Activated CD4-positive, alpha-beta memory T cell treated with anti-CD3 and anti-CD28 coated beads for 36 hours (primary cell): ENCODE data around the gene BNIP2. TPM values are rescaled to one million over a fixed set of nuclear protein-coding genes. Genes with fewer than 3 reads are reported as not detected.

Source experiments
- CTCF ChIA-PET: fragments of 350-600 bp; sonication (Branson Sonifier 250); formaldehyde crosslinking; loops from one replicate; lab custom pipeline; 2021; ENCODE audit warnings: antibody characterized with exemption, inconsistent platforms; lab: Charles Lee
- POLR2A ChIA-PET: fragments of 350-600 bp; sonication (Branson Sonifier 250); formaldehyde crosslinking; loops from one replicate; lab custom pipeline; 2021; ENCODE audit warnings: antibody characterized with exemption; lab: Charles Lee
- DNase-seq: peaks from one replicate; pipeline ENCODE4 v3.0.0-alpha.2; 2020
- H3K27ac Mint-ChIP-seq: one replicate; pipeline ENCODE4 v1.8.0; 2021; ENCODE audit warnings: mixed read lengths
- H3K27me3 Mint-ChIP-seq: one replicate; pipeline ENCODE4 v1.8.0; 2021; ENCODE audit warnings: mixed read lengths
- H3K36me3 Mint-ChIP-seq: one replicate; pipeline ENCODE4 v1.8.0; 2021; ENCODE audit warnings: mixed read lengths
- H3K4me1 Mint-ChIP-seq: one replicate; pipeline ENCODE4 v1.8.0; 2021; ENCODE audit warnings: low read depth, mixed read lengths
- H3K4me3 Mint-ChIP-seq: one replicate; pipeline ENCODE4 v1.8.0; 2021; ENCODE audit warnings: mild to moderate bottlenecking, mixed read lengths
- H3K9me3 Mint-ChIP-seq: one replicate; pipeline ENCODE4 v1.8.0; 2021; ENCODE audit warnings: mixed read lengths
- intact Hi-C: fragments of 100-400 bp; cut with micrococcal nuclease; formaldehyde crosslinking; loops from one replicate; pipeline ENCODE4 v1.15.1; 2023
- total RNA-seq, 2 experiments: library from RNA; stranded (reverse); gene quantifications; one replicate each; pipeline ENCODE4 v1.2.3, GENCODE V29; 2021

The BNIP2 gene, protein sequence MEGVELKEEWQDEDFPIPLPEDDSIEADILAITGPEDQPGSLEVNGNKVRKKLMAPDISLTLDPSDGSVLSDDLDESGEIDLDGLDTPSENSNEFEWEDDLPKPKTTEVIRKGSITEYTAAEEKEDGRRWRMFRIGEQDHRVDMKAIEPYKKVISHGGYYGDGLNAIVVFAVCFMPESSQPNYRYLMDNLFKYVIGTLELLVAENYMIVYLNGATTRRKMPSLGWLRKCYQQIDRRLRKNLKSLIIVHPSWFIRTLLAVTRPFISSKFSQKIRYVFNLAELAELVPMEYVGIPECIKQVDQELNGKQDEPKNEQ
- 10 to 100 TPM; 55.2 to 58.0 TPM for total RNA-seq

DNA sequence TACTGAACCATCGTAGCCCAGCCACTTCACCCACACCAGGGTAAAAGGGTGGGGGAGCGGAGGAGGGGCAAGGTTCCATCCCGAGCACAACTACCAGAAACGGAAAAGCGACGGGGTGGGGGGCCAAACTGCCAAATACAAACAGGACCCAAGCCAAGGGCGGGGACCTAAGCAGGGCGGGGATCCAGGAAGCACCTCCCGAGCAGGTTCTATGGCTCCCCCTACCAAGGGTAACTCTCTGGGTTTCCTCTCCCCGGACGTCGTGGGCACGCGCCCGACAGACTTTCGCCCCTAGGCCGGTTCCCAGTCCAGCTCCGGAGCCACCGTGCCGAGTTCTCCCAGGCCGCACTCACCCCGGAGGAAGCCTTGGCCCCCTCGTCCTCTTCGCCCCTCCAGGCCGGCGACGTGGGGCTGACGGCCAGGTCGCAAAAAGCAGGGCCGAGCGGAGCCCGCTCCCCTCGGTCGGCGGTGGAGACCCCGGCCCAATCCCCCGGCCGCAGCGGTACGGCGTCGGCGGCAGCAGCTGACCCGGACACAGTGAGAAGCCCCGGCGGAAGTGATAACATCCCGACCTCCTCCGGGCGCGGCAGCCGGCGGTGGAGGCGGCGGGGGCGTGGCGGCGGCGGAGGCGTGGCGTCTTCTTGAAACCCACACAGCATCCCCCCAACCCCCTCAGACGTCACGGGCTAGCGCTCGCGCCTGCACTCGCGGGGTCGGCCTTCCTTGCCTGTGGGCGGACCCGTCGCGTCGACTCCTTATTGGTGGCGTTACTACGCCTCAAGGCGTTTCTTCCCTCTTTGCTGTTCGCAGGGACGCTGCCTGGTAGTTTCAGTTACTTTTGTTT, at the start of gene BNIP2:
TSS of gene BNIP2 (minus strand) at position 539 of the 844 bp plus-strand sequence. CDS start 6,863 bp downstream, outside the sequence.
- Mint-ChIP-seq H3K27me3 (no peaks in the 10 kb centered on the region), H3K4me1 (peaks cover 43% of the 10 kb centered on the region), H3K4me3 (peak within 1 kb of the TSS; percentile 90), H3K36me3 (peaks cover 19% of the 10 kb centered on the region), H3K27ac (peak within 1 kb of the TSS; percentile 93), H3K9me3 (no peaks in the 10 kb centered on the region)
- DNase-seq, result peak; percentile 98
- POLR2A ChIA-PET, result interaction anchor here (1.4 kb wide), 1 partner anchor 32 kb away, joined by 4 read pairs; the partner anchor contains the start of gene GTF2A2
- intact Hi-C loops, result loop anchor here (1.0 to 10.0 kb wide), 9 partner anchors 32 to 917 kb away; partner anchors contain the start of genes GTF2A2, MINDY2 and RNF111
- CTCF ChIA-PET, result interaction anchor here (0.6 to 2.9 kb wide), 6 partner anchors 57 to 640 kb away, joined by 3 to 15 read pairs (median 4); no protein-coding TSS in a partner anchor

DNA sequence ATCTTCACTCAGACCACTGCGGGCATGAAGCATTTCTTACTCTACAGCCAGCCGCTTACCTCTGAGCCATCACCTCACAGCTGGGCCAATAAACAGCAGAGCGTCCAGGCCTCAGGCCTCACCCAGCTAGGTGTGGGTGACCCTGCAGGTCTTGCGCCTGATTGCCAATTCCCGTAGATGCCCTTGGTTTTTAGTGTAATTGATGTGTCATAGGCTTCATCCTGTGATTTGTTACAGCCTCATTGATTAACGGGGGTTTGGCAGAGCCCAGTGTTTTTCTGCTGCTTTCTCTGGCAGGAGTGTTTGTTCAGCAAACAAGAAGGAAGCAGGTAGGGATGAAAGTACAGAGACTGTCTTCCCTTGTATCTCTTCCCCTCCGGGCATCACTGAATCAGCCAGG, 49.6 kb upstream of the BNIP2 start:
- Mint-ChIP-seq H3K4me1 (no peaks in the 10 kb centered on the region), H3K36me3 (no peaks in the 10 kb centered on the region), H3K9me3 (peaks cover 2% of the 10 kb centered on the region), H3K27ac (no peak overlapping the region), H3K4me3 (no peak overlapping the region), H3K27me3 (peaks cover 4% of the 10 kb centered on the region)
- CTCF ChIA-PET, result no interaction called here
- intact Hi-C loops, result no loop called here
- POLR2A ChIA-PET, result no interaction called here
- no peak for DNase-seq

DNA sequence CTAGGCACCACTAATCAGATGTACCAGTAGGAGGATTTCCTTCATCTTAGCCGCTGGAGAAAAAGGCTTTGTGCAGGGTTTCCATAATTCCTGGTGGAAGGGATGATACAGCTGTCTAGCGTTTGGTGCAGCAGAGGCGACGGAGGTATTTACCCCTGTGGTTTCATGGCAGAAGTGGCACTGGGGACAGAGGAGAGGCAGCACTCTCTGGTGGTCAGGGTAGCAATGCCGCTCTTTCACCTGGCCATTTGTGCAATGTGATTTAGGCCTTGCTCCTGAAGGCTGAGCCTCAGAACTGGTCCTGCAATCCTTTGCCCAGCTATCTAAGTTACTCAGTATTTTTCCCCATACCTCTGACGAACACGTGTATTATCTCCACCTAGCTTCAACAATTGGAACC, 47.1 kb upstream of the BNIP2 start:
- no peak for DNase-seq
- no peak overlapping the region for H3K27ac Mint-ChIP-seq
- no peaks in the 10 kb centered on the region for H3K9me3 Mint-ChIP-seq
- H3K36me3 Mint-ChIP-seq, result no peaks in the 10 kb centered on the region
- H3K27me3 Mint-ChIP-seq, result peaks cover 2% of the 10 kb centered on the region
- no peak overlapping the region for H3K4me3 Mint-ChIP-seq
- ChIA-PET POLR2A (no interaction called here), CTCF (interaction anchor here (0.5 to 1.3 kb wide), 2 partner anchors 11 to 271 kb away, joined by 3 read pairs; no protein-coding TSS in a partner anchor)
- H3K4me1 Mint-ChIP-seq, result no peaks in the 10 kb centered on the region
- intact Hi-C loops, result no loop called here

- Mint-ChIP-seq H3K4me3 (no peak overlapping the region), H3K36me3 (no peaks in the 10 kb centered on the region), H3K9me3 (no peaks in the 10 kb centered on the region), H3K4me1 (no peaks in the 10 kb centered on the region), H3K27me3 (peaks cover 7% of the 10 kb centered on the region), H3K27ac (no peak overlapping the region)
- intact Hi-C loops, result loop anchor here (1.0 to 10.0 kb wide), 3 partner anchors 192 to 602 kb away; no protein-coding TSS in a partner anchor
- DNase-seq, result no peak
- ChIA-PET POLR2A (interaction anchor here (1.2 kb wide), 1 partner anchor 67 kb away, joined by 3 read pairs; the partner anchor contains the start of gene GTF2A2), CTCF (interaction anchor here (0.6 to 6.9 kb wide), 25 partner anchors 9 to 601 kb away, joined by 3 to 97 read pairs (median 4); partner anchors contain the start of gene FOXB1)
These were observed 36.0 kb upstream of the BNIP2 start for GRCh38 chr15:59725151-59725486.

GRCh38 chr15:59723687-59724346, 34.7 kb upstream of the BNIP2 start:
- Mint-ChIP-seq H3K36me3 (no peaks in the 10 kb centered on the region), H3K27ac (no peak overlapping the region), H3K27me3 (peaks cover 1% of the 10 kb centered on the region), H3K9me3 (no peaks in the 10 kb centered on the region), H3K4me3 (no peak overlapping the region), H3K4me1 (no peaks in the 10 kb centered on the region)
- intact Hi-C loops, result loop anchor here (10.0 kb wide), 1 partner anchor 461 kb away; no protein-coding TSS in a partner anchor
- DNase-seq, result no peak
- CTCF ChIA-PET, result interaction anchor here (0.9 to 6.9 kb wide), 10 partner anchors 10 to 603 kb away, joined by 3 to 97 read pairs (median 7); no protein-coding TSS in a partner anchor
- POLR2A ChIA-PET, result interaction anchor here (1.2 kb wide), 1 partner anchor 66 kb away, joined by 3 read pairs; the partner anchor contains the start of gene GTF2A2

DNA sequence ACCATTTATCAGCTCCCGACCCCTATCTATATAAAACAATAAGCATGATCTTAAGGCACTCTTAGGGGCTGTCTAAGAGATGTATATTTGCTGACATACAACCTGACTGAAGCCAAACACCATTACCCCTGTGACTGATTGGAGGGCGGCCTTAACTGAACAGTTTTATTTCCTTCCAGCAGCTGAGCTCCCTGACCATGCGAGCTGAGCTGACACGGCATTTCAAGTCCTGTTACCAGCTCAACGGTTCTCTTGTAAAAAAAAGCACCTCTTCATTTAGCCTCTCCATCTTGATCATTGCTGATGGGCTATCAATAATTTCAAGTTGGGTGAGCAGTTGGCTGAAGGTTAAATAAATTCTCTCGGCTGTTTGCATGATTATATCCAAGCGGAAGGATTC, 33.4 kb upstream of the BNIP2 start:
- intact Hi-C loops, result loop anchor here (10.0 kb wide), 1 partner anchor 462 kb away; no protein-coding TSS in a partner anchor
- Mint-ChIP-seq H3K9me3 (no peaks in the 10 kb centered on the region), H3K4me3 (no peak overlapping the region), H3K4me1 (no peaks in the 10 kb centered on the region), H3K36me3 (no peaks in the 10 kb centered on the region), H3K27me3 (no peaks in the 10 kb centered on the region), H3K27ac (no peak overlapping the region)
- ChIA-PET CTCF (interaction anchor here (3.4 to 6.9 kb wide), 2 partner anchors 195 to 604 kb away, joined by 27 to 97 read pairs; no protein-coding TSS in a partner anchor), POLR2A (no interaction called here)
- DNase-seq, result no peak

GRCh38 chr15:59722037-59722436, 32.9 kb upstream of the BNIP2 start:
- intact Hi-C loops, result loop anchor here (10.0 kb wide), 1 partner anchor 463 kb away; no protein-coding TSS in a partner anchor
- Mint-ChIP-seq H3K27ac (no peak overlapping the region), H3K9me3 (no peaks in the 10 kb centered on the region), H3K4me3 (no peak overlapping the region), H3K36me3 (no peaks in the 10 kb centered on the region), H3K27me3 (no peaks in the 10 kb centered on the region), H3K4me1 (no peaks in the 10 kb centered on the region)
- POLR2A ChIA-PET, result no interaction called here
- DNase-seq, result no peak
- CTCF ChIA-PET, result interaction anchor here (3.4 to 6.9 kb wide), 2 partner anchors 195 to 605 kb away, joined by 27 to 97 read pairs; no protein-coding TSS in a partner anchor

- intact Hi-C loops, result loop anchor here (10.0 kb wide), 1 partner anchor 463 kb away; no protein-coding TSS in a partner anchor
- no peak for DNase-seq
- Mint-ChIP-seq H3K9me3 (no peaks in the 10 kb centered on the region), H3K27ac (no peak overlapping the region), H3K4me1 (no peaks in the 10 kb centered on the region), H3K4me3 (no peak overlapping the region), H3K36me3 (no peaks in the 10 kb centered on the region), H3K27me3 (no peaks in the 10 kb centered on the region)
- CTCF ChIA-PET, result no interaction called here
- POLR2A ChIA-PET, result no interaction called here
These were observed 32.3 kb upstream of the BNIP2 start for GRCh38 chr15:59721411-59721810.

DNA sequence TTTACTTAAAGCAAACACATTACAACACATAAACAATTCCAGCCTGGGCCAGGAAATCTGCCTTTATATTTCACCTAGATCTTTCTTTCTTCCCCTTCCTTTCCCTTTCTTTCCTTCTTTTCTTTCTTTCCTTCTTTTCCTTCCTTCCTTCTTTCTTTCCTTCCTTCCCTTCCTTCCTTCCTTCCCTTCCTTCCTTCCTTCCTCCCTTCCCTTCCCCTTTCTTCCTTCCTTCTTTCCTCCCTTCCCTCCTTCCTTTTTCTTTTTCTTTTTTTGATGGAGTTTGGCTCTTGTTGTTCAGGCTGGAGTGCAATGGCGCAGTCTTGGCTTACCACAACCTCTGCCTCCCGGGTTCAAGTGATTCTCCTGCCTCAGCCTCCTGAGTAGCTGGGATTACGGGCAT, 24.1 kb upstream of the BNIP2 start:
- H3K4me3 Mint-ChIP-seq, result no peak overlapping the region
- H3K27ac Mint-ChIP-seq, result no peak overlapping the region
- POLR2A ChIA-PET, result no interaction called here
- intact Hi-C loops, result no loop called here
- H3K4me1 Mint-ChIP-seq, result no peaks in the 10 kb centered on the region
- H3K36me3 Mint-ChIP-seq, result no peaks in the 10 kb centered on the region
- no peaks in the 10 kb centered on the region for H3K9me3 Mint-ChIP-seq
- no peaks in the 10 kb centered on the region for H3K27me3 Mint-ChIP-seq
- DNase-seq, result no peak
- CTCF ChIA-PET, result interaction anchor here (0.6 to 1.4 kb wide), 3 partner anchors 12 to 562 kb away, joined by 3 to 4 read pairs (median 4); no protein-coding TSS in a partner anchor

GRCh38 chr15:59711451-59712243, 22.5 kb upstream of the BNIP2 start:
- intact Hi-C loops, result no loop called here
- Mint-ChIP-seq H3K9me3 (no peaks in the 10 kb centered on the region), H3K36me3 (no peaks in the 10 kb centered on the region), H3K27ac (no peak overlapping the region), H3K4me1 (no peaks in the 10 kb centered on the region), H3K4me3 (no peak overlapping the region), H3K27me3 (peaks cover 4% of the 10 kb centered on the region)
- CTCF ChIA-PET, result no interaction called here
- DNase-seq, result no peak
- POLR2A ChIA-PET, result no interaction called here

DNA sequence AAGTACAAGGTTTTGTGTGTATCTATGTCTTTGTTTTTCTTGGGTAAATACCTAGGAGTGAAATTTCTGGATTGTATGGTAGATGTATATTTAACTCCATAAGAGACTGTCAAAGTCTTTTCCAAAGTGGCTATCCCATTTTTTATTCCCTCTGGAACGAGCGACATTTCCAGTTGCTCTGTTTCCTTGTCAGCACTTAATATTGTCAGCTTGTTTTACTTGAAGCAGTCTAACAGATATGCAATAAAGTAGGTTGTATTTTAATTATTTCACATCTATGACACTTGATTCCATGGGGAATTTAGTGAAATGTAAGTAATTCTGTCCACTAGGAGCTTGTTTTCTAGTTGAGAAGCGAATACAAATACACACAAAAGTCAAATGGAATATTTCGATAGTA, 18.5 kb upstream of the BNIP2 start:
- ChIA-PET CTCF (no interaction called here), POLR2A (no interaction called here)
- Mint-ChIP-seq H3K4me3 (no peak overlapping the region), H3K27ac (no peak overlapping the region), H3K4me1 (no peaks in the 10 kb centered on the region), H3K9me3 (no peaks in the 10 kb centered on the region), H3K27me3 (peaks cover 4% of the 10 kb centered on the region), H3K36me3 (no peaks in the 10 kb centered on the region)
- intact Hi-C loops, result no loop called here
- no peak for DNase-seq
